ENCODE results near the gene AGPAT3. TPM values are rescaled to one million over a fixed set of nuclear protein-coding genes. Genes with fewer than 3 reads are reported as not detected.

AGPAT3 gene
- total RNA-seq, 1 experiment from 2014 or later: 9.2 TPM

- peak; percentile 63 for DNase-seq
- Histone ChIP-seq H3K4me3 (ENCODE audit: insufficient read depth, low read depth, low read length) (peak overlapping the region; percentile 84), H3K36me3 (replicated peaks; ENCODE audit: control insufficient read depth, insufficient read depth, low read length) (no peaks in the 10 kb centered on the region), H3K27me3 (ENCODE audit: control insufficient read depth, insufficient read depth, low read length) (no peaks in the 10 kb centered on the region)
Measured at GRCh38 chr21:44013380-44014088, 148.5 kb downstream of the AGPAT3 start.

DNA sequence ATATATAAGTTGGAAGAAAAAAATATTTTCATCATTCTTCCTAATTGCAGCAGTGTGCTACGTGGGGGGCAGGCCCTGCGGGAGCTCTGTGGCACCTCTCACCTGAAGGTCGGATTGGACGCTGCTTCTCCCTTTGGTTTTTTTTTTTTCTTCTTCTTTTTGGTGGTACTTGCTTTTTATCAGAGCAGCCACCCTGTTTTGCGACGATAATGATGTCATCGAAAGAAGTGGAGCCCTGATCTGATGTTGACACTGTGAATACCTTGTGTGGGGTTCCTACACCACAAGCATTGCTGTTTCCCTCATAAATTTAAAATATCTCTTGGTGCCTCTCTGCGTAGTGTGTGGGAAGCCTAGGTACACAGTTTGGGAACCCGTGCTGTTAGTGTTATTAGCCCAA, 152.6 kb downstream of the AGPAT3 start:
- Histone ChIP-seq H3K27me3 (ENCODE audit: control insufficient read depth, insufficient read depth, low read length) (no peaks in the 10 kb centered on the region), H3K36me3 (replicated peaks; ENCODE audit: control insufficient read depth, insufficient read depth, low read length) (no peaks in the 10 kb centered on the region), H3K4me3 (ENCODE audit: insufficient read depth, low read depth, low read length) (no peak overlapping the region)
- no peak for DNase-seq

DNA sequence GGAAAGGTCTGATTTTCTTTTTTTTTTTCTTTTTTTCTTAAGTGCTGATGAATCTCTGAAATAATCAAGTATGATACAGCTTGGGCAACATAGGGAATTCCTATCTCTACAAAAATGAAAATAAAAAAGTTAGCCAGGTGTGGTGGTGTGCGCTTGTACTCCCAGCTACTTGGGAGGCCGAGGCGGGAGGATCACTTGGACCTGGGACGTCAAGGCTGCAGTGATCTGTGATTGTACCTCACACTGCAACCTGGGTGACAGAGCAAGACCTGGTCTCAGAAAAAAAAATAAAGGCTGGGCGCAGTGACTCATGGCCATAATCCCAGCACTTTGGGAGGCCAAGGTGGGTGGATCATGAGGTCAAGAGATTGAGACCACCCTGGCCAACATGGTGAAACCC, 153.1 kb downstream of the AGPAT3 start:
- Histone ChIP-seq H3K4me3 (ENCODE audit: insufficient read depth, low read depth, low read length) (no peak overlapping the region), H3K27me3 (ENCODE audit: control insufficient read depth, insufficient read depth, low read length) (no peaks in the 10 kb centered on the region), H3K36me3 (replicated peaks; ENCODE audit: control insufficient read depth, insufficient read depth, low read length) (no peaks in the 10 kb centered on the region)
- DNase-seq: no peak

DNA sequence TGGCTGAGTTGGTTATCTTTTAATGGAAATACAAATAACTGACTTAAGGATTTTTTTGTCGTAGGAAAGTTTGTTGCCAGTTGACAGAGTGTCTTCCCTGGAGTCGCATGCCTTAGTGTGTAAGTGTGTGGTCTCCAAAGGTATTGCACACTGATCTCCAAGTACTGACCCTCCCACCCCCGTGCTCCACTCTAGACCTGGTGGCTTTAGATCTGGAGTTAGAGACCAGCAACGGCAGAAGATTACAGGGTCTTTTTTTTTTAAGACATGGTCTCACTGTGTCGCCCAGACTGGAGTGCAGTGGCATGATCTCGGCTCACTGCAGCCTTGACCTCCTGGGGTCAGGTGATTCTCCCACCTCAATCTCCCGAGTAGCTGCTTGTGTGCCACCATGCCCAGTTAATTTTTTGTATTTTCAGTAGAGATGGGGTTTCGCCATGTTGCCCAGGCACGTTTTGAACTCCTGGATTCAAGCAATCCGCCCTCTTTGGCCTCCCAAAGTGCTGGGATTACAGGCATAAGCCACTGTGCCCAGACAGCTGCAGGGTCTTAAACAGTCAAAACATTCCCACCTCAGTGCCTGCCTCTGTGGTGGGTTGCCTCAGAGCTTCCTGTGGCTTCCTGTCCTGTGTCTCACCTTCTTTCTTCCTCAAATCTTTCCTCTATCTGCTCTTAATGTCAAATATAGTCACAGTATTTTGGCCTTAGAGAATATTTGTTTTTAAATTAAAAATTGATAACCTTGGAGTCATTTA, 154.0 kb downstream of the AGPAT3 start:
- Histone ChIP-seq H3K36me3 (replicated peaks; ENCODE audit: control insufficient read depth, insufficient read depth, low read length) (no peaks in the 10 kb centered on the region), H3K27me3 (ENCODE audit: control insufficient read depth, insufficient read depth, low read length) (no peaks in the 10 kb centered on the region), H3K4me3 (ENCODE audit: insufficient read depth, low read depth, low read length) (no peak overlapping the region)
- no peak for DNase-seq

DNA sequence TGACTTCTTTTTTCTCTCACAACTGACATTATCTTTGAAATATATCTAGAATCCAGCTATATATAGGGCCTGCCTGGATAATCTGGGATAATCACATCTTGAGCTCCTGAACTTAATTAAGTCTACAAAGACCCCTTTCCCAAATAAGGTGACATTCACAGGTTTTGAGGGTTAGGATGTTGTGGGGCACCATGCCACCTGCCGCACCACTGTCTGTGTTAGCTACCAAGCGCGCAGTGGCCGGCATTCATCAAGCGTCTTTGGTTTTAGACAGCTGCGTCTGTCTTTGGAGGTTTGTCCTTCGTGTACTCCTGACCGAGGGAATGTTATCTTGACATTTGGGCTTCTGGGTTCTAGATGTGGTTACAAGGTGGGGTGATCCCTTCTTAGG, 154.5 kb downstream of the AGPAT3 start:
- DNase-seq: no peak
- Histone ChIP-seq H3K36me3 (replicated peaks; ENCODE audit: control insufficient read depth, insufficient read depth, low read length) (no peaks in the 10 kb centered on the region), H3K27me3 (ENCODE audit: control insufficient read depth, insufficient read depth, low read length) (no peaks in the 10 kb centered on the region), H3K4me3 (ENCODE audit: insufficient read depth, low read depth, low read length) (no peak overlapping the region)

DNA sequence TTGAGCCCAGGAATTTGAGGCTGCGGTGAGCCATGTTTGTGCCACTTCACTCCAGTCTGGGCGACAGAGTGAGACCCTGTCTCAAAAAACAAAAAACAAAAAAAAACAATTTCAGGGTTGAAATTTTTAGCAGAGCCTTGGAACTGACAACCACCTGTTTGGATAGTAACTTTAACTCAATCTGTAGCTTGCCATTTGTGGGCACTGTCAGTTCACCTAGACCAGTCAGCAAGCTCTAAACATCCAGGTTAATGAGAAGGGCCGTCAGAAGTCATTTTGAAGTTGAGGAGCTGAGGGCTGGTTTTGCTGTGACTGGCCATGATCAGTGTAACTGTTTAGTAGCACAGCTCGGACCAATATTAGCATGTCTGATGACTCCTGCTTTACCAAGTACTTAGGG, 155.5 kb downstream of the AGPAT3 start:
- Histone ChIP-seq H3K27me3 (ENCODE audit: control insufficient read depth, insufficient read depth, low read length) (no peaks in the 10 kb centered on the region), H3K4me3 (ENCODE audit: insufficient read depth, low read depth, low read length) (no peak overlapping the region), H3K36me3 (replicated peaks; ENCODE audit: control insufficient read depth, insufficient read depth, low read length) (no peaks in the 10 kb centered on the region)
- no peak for DNase-seq

GRCh38 chr21:44021064-44021463, 156.0 kb downstream of the AGPAT3 start:
- no peaks in the 10 kb centered on the region for H3K27me3 ChIP-seq (ENCODE audit: control insufficient read depth, insufficient read depth, low read length)
- DNase-seq: no peak
- H3K4me3 ChIP-seq (ENCODE audit: insufficient read depth, low read depth, low read length): no peak overlapping the region
- no peaks in the 10 kb centered on the region for H3K36me3 ChIP-seq (replicated peaks; ENCODE audit: control insufficient read depth, insufficient read depth, low read length)

DNA sequence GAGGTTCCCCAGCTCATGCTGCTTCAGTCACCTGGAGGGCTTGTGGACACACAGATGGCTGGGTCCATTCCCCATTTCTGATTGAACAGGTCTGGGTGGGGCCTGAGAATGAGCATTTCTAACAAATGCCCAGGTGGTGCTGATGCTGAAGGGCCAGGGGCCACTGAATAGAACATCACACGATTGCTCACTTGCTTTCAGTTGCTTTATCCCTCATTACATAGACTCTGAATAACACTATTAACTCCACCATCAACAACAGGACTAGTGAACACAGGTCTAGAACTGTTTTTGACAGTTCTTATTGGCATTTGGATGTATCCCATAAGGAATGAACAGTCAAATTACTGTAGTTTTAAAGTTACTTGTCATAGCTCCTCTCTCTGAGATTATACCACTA, 159.2 kb downstream of the AGPAT3 start:
- Histone ChIP-seq H3K4me3 (ENCODE audit: insufficient read depth, low read depth, low read length) (no peak overlapping the region), H3K36me3 (replicated peaks; ENCODE audit: control insufficient read depth, insufficient read depth, low read length) (no peaks in the 10 kb centered on the region), H3K27me3 (ENCODE audit: control insufficient read depth, insufficient read depth, low read length) (no peaks in the 10 kb centered on the region)
- no peak for DNase-seq

GRCh38 chr21:44024887-44025353, 159.9 kb downstream of the AGPAT3 start:
- H3K27me3 ChIP-seq (ENCODE audit: control insufficient read depth, insufficient read depth, low read length): no peaks in the 10 kb centered on the region
- DNase-seq: peak; percentile 56
- H3K4me3 ChIP-seq (ENCODE audit: insufficient read depth, low read depth, low read length): no peak overlapping the region
- no peaks in the 10 kb centered on the region for H3K36me3 ChIP-seq (replicated peaks; ENCODE audit: control insufficient read depth, insufficient read depth, low read length)

DNA sequence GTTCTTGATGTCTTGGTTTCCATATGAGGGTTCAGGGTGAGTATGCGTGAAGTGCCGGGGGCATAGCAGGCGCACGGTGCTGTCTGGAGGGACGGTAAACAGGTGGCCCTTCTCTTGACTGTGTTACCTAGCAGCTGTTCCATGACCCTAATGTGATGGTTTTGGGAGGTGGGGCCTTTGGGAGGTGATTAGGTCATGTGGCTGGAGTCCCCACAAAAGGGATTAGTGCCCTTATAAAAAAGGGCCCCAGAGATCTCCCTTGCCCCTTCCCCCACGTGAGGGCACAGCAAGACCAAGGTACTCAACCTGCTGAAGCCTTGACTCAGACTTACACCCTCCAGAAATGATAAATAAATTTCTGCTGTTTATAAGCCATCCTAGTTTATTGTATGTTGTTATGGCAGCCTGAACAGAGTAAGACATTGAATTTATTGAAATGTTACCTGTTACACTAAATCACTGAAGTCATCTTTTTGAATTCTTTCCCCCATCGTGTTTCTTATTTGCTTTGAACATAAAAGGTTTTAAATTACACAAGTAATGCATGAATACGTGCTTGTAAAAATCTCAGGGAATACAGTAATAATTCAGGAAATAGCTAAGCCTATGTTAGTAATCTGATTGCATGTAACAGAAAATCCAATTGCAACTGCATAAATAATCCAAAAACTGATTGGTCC, 162.7 kb downstream of the AGPAT3 start:
- Histone ChIP-seq H3K27me3 (ENCODE audit: control insufficient read depth, insufficient read depth, low read length) (no peaks in the 10 kb centered on the region), H3K36me3 (replicated peaks; ENCODE audit: control insufficient read depth, insufficient read depth, low read length) (no peaks in the 10 kb centered on the region), H3K4me3 (ENCODE audit: insufficient read depth, low read depth, low read length) (no peak overlapping the region)
- no peak for DNase-seq

GRCh38 chr21:44028287-44028659, 163.2 kb downstream of the AGPAT3 start:
- no peak for DNase-seq
- H3K36me3 ChIP-seq (replicated peaks; ENCODE audit: control insufficient read depth, insufficient read depth, low read length): no peaks in the 10 kb centered on the region
- no peaks in the 10 kb centered on the region for H3K27me3 ChIP-seq (ENCODE audit: control insufficient read depth, insufficient read depth, low read length)
- no peak overlapping the region for H3K4me3 ChIP-seq (ENCODE audit: insufficient read depth, low read depth, low read length)

DNA sequence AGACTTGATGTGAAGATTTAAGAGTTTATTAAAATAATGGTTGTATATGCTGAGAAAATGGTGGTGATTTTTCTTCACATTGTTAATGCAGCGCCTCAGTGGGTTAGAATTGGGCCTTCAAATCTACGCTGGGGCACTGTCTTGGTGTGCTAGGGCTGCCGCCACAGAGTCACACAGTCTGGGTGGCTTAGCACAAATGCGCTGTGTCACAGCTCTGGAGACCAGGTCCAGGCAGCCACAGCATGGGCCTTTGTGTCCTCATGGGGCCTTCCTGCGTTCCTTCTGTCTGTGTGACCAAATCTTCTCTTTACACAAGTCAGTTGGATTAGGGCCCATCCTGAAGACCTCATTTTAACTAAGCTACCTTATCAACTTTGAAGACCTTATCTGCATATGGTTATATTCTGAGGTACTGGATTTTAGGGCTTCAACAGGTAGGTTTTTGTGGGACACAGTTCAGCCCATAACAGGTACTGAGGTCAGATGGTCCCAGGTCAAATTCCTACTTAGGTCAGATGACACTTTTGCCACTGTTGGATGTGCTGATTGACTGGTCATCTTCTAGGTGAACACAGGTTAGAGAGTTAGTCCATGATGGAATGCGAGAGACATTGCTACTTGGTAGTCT, 164.6 kb downstream of the AGPAT3 start:
- DNase-seq: no peak

DNA sequence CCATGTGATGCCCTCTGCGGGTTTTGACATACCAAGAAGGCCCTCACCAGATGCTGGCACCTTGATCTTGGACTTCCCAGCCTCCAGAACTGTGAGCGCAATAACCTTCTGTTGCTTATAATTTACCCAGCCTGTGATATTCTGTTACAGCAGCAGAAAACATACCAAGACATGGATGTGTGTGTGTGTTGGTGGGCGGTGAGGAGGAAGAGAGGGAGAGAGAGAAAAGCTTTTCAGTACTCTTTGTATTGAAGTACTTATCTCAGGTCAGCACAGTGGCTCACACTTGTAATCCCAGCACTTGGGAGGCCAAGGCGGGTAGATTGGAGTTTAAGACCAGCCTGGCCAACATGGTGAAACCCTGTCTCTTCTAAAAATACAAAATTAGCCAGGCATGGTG, 170.2 kb downstream of the AGPAT3 start:
- DNase-seq: no peak
- no peaks in the 10 kb centered on the region for H3K27me3 ChIP-seq (ENCODE audit: control insufficient read depth, insufficient read depth, low read length)
- H3K36me3 ChIP-seq (replicated peaks; ENCODE audit: control insufficient read depth, insufficient read depth, low read length): peaks cover 13% of the 10 kb centered on the region
- no peak overlapping the region for H3K4me3 ChIP-seq (ENCODE audit: insufficient read depth, low read depth, low read length)

More for the DNA sequence above, 164.6 kb downstream of the AGPAT3 start:
- no peak overlapping the region for H3K4me3 ChIP-seq (ENCODE audit: insufficient read depth, low read depth, low read length)
- peaks cover under 1% of the 10 kb centered on the region; the same call in 1 of the 2 replicates for H3K36me3 ChIP-seq (replicated peaks; ENCODE audit: control insufficient read depth, insufficient read depth, low read length)
- H3K27me3 ChIP-seq (ENCODE audit: control insufficient read depth, insufficient read depth, low read length): no peaks in the 10 kb centered on the region

Data from H7 (cell line).